ENCODE measurements around the gene CYB561A3.

CYB561A3 gene

GRCh38 chr11:61343792-61344745 is 17.6 kb downstream of the CYB561A3 start:
- no peak for DNase-seq
- Mint-ChIP-seq H3K9me3 (no peaks in the 10 kb centered on the region), H3K4me3 (no peak overlapping the region), H3K36me3 (peaks cover 38 to 58% of the 10 kb centered on the region in 2 donors), H3K4me1 (peaks cover 28 to 49% of the 10 kb centered on the region in 2 donors), H3K27me3 (no peaks in the 10 kb centered on the region), H3K27ac (peak overlapping the region; percentile 65)
- ATAC-seq (replicated peaks): no peak

GRCh38 chr11:61342207-61342803 is 19.4 kb downstream of the CYB561A3 start:
- peaks cover 46 to 50% of the 10 kb centered on the region in 2 donors for H3K36me3 Mint-ChIP-seq
- no peak overlapping the region for H3K27ac Mint-ChIP-seq
- ATAC-seq (replicated peaks): no peak
- no peak for DNase-seq
- H3K4me3 Mint-ChIP-seq: no peak overlapping the region
- H3K9me3 Mint-ChIP-seq: no peaks in the 10 kb centered on the region
- H3K4me1 Mint-ChIP-seq: peaks cover 24 to 45% of the 10 kb centered on the region in 2 donors
- H3K27me3 Mint-ChIP-seq: no peaks in the 10 kb centered on the region

DNA sequence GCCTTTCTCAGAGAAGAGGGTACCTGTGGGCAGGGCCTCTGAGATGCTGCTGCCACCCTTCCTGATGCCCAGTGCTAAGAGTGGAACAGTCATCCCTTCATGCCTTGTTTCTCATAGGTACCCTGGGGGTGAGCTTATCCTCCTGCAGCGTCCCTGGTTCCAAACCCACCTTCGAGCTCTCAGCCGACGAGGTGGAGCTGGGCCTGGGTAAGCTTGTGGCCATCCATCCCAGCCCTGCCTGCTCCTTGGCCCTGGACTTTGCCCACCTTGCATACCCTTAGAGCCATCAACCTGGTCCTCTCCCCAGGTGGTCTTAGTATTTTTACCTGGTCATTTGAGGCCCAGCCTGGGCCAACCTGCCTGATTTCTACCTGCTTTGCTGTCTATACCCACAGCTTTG is 20.0 kb downstream of the CYB561A3 start:
- Mint-ChIP-seq H3K4me3 (no peak overlapping the region), H3K4me1 (peaks cover 27 to 45% of the 10 kb centered on the region in 2 donors), H3K27me3 (no peaks in the 10 kb centered on the region), H3K9me3 (no peaks in the 10 kb centered on the region), H3K27ac (peak overlapping the region; percentile 68), H3K36me3 (peaks cover 44 to 46% of the 10 kb centered on the region in 2 donors)
- DNase-seq (no peak), ATAC-seq (replicated peaks) (no peak)

- ATAC-seq (replicated peaks): no peak
- Mint-ChIP-seq H3K27ac (peak overlapping the region; percentile 68), H3K36me3 (peaks cover 39% of the 10 kb centered on the region in 2 donors), H3K9me3 (no peaks in the 10 kb centered on the region), H3K4me1 (peaks cover 30 to 45% of the 10 kb centered on the region in 2 donors), H3K27me3 (no peaks in the 10 kb centered on the region), H3K4me3 (no peak overlapping the region)
- no peak for DNase-seq
These were observed 20.7 kb downstream of the CYB561A3 start for GRCh38 chr11:61340979-61341378.

GRCh38 chr11:61339490-61339878 is 22.2 kb downstream of the CYB561A3 start:
- Mint-ChIP-seq H3K36me3 (peaks cover 34 to 37% of the 10 kb centered on the region in 2 donors), H3K27ac (no peak overlapping the region), H3K4me3 (no peak overlapping the region)

DNA sequence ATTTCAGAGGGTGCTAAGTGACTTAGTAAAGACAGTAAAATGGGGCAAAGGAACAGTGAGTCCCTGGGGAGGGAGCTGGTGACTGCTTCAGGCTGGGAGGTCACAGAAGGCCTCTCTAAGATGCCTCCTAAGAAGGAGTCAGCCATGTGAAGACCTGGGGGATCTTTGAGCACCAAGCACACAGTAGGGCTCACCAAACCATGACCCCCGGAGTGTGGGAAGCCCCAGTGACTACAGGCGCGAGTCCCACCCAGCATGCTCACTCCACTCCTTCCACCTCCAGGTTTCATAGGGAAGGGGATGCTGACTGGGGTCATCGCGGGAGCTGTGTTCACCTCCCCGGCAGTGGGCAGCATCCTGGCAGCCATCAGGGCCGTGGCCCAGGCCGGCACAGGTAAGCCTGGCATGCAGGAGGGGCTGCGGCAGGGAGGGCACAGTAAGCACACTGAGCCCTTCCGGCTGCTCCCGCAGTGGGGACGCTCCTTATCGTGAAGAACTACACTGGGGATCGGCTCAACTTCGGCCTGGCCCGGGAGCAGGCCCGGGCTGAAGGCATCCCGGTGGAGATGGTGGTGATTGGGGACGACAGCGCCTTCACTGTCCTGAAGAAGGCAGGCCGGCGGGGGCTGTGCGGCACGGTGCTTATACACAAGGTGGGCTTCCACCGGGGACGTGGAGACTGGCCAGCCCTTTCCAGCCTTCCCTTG is 22.7 kb downstream of the CYB561A3 start:
- H3K27ac Mint-ChIP-seq: peak overlapping the region; percentile 62
- no peak for ATAC-seq (replicated peaks)
- no peaks in the 10 kb centered on the region for H3K27me3 Mint-ChIP-seq

More at GRCh38 chr11:61339490-61339878, 22.2 kb downstream of the CYB561A3 start:
- peaks cover 30 to 51% of the 10 kb centered on the region in 2 donors for H3K4me1 Mint-ChIP-seq
- DNase-seq: no peak
- H3K9me3 Mint-ChIP-seq: no peaks in the 10 kb centered on the region
- ATAC-seq (replicated peaks): no peak
- no peaks in the 10 kb centered on the region for H3K27me3 Mint-ChIP-seq

DNA sequence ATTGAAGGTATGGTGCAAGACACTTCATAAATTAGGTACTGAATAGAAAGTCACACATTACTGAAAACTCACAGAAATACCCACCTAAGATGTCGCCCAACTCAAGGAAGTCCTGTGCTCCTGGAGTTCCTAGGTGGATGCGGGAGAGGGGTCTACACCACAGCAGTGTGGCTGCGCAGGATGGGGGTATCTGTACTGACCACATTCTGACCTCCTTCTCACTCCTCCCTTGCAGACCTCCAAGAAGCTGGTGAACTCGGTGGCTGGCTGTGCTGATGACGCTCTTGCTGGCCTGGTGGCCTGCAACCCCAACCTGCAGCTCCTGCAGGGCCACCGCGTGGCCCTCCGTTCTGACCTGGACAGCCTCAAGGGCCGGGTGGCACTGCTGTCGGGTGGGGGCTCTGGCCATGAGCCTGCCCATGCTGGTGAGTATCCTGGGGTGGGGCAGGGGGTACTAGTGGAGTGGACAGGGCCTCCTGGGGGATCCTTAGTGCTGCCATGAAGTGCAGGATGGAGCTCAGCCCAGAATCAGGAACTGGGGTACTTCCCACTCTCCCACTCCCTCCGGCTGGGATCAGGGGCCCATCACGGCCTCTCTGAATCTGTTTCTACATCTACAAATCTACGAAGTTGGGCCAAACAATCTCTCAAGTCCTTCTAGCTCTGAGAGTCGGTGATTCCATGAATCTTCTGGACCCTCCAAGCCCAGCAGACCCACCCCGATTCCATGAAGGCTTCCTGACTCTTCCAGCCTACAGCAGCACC is 23.8 kb downstream of the CYB561A3 start:
- no peak for ATAC-seq (replicated peaks)
- Mint-ChIP-seq H3K27me3 (no peaks in the 10 kb centered on the region), H3K9me3 (no peaks in the 10 kb centered on the region), H3K4me3 (no peak overlapping the region), H3K36me3 (peaks cover 34% of the 10 kb centered on the region in 2 donors), H3K4me1 (peaks cover 39 to 66% of the 10 kb centered on the region in 2 donors), H3K27ac (no peak overlapping the region)
- no peak for DNase-seq

More for the DNA sequence above, 22.7 kb downstream of the CYB561A3 start:
- no peak for DNase-seq
- Mint-ChIP-seq H3K36me3 (peaks cover 33 to 34% of the 10 kb centered on the region in 2 donors), H3K4me3 (no peak overlapping the region), H3K9me3 (no peaks in the 10 kb centered on the region), H3K4me1 (peaks cover 34 to 56% of the 10 kb centered on the region in 2 donors)

- Mint-ChIP-seq H3K36me3 (peaks cover 28 to 38% of the 10 kb centered on the region in 2 donors), H3K4me1 (peaks cover 45 to 70% of the 10 kb centered on the region in 2 donors), H3K27me3 (no peaks in the 10 kb centered on the region), H3K9me3 (no peaks in the 10 kb centered on the region), H3K27ac (peak overlapping the region; percentile 59), H3K4me3 (no peak overlapping the region)
- DNase-seq: peak; percentile 77
- peak; percentile 72 to 75 for ATAC-seq (replicated peaks)
These were observed 25.3 kb downstream of the CYB561A3 start for GRCh38 chr11:61336171-61336935.

DNA sequence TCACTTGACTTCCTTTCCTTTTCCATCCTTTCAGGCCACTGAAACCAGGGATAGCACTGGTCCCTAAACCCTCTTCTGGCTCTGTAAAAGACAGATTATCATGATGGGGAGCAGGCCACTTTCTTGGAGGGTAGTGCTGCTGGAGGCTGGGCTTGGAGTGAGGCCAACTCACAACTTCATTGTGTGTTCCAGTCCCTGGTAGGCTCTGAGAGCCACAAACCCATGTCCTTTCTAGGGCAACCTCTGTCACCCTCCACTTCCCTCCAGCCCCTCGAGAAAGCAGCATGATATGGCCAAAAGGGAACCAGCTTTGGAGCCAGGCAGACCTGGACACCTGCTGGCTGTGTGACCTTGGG is 26.3 kb downstream of the CYB561A3 start:
- H3K4me3 Mint-ChIP-seq: no peak overlapping the region
- H3K9me3 Mint-ChIP-seq: no peaks in the 10 kb centered on the region
- H3K36me3 Mint-ChIP-seq: peaks cover 20 to 30% of the 10 kb centered on the region in 2 donors
- H3K27ac Mint-ChIP-seq: peak overlapping the region; percentile 87
- no peak for DNase-seq
- H3K4me1 Mint-ChIP-seq: peaks cover 40 to 73% of the 10 kb centered on the region in 2 donors
- H3K27me3 Mint-ChIP-seq: no peaks in the 10 kb centered on the region
- no peak for ATAC-seq (replicated peaks)

- Mint-ChIP-seq H3K9me3 (no peaks in the 10 kb centered on the region), H3K4me3 (peak overlapping the region; percentile 87 to 99), H3K27me3 (no peaks in the 10 kb centered on the region), H3K4me1 (peaks cover 41 to 79% of the 10 kb centered on the region in 2 donors), H3K27ac (peak overlapping the region; percentile 98), H3K36me3 (peaks cover 21 to 35% of the 10 kb centered on the region in 2 donors)
- ATAC-seq (replicated peaks) (no peak), DNase-seq (no peak)
These were observed 27.0 kb downstream of the CYB561A3 start for GRCh38 chr11:61334434-61335354.

- ATAC-seq (replicated peaks): peak; percentile 22 to 25
- peaks cover 21 to 39% of the 10 kb centered on the region in 2 donors for H3K36me3 Mint-ChIP-seq
- peak overlapping the region; percentile 87 to 99 for H3K4me3 Mint-ChIP-seq
- H3K9me3 Mint-ChIP-seq: no peaks in the 10 kb centered on the region
- no peaks in the 10 kb centered on the region for H3K27me3 Mint-ChIP-seq
- H3K4me1 Mint-ChIP-seq: peaks cover 45 to 84% of the 10 kb centered on the region in 2 donors
- DNase-seq: no peak
- peak overlapping the region; percentile 98 for H3K27ac Mint-ChIP-seq
These were observed 27.9 kb downstream of the CYB561A3 start for GRCh38 chr11:61333550-61334433.
